Esophagus muscularis mucosa (tissue), 4 donors: ENCODE measurements around the gene HCST. TPM values are rescaled to one million over a fixed set of nuclear protein-coding genes. Genes with fewer than 3 reads are reported as not detected.
"Not testable (repeated sequence)": the region's sequence is repeated elsewhere in the genome, so short reads cannot be mapped to it uniquely, and the experiment has no call there.

ENCODE experiments used
- DNase-seq: peaks from one replicate; pipeline ENCODE4 v3.0.0-alpha.2; 2017; ENCODE audit errors: extremely low spot score
- H3K27ac ChIP-seq, 4 donors: fragments of 200-600 bp; sonication (generic); replicated peaks in 1 of 4; 1 replicate in 3 of 4; 2 replicates in 1 of 4; pipeline ENCODE4 v1.5.1; 2016 to 2019; ENCODE audit warnings: mild to moderate bottlenecking in 1 of 4
- H3K27me3 ChIP-seq, 4 donors: fragments of 200-600 bp; sonication (generic); one replicate each; pipeline versions ENCODE4 v1.5.1 to v1.6.0; 2016 to 2019
- H3K36me3 ChIP-seq, 4 donors: fragments of 200-600 bp; sonication (generic); one replicate each; pipeline ENCODE4 v1.5.1; 2016 to 2019
- H3K4me1 ChIP-seq, 4 donors: fragments of 200-600 bp; sonication (generic); one replicate each; pipeline ENCODE4 v1.5.1; 2016 to 2019
- H3K4me3 ChIP-seq, 4 donors: fragments of 200-600 bp; sonication (generic); 1 replicate in 2 of 4; 2 replicates in 2 of 4; pipeline ENCODE4 v1.5.1; 2016 to 2019; ENCODE audit warnings: mild to moderate bottlenecking in 4 of 4, moderate library complexity in 1 of 4
- H3K9me3 ChIP-seq, 4 donors: fragments of 200-600 bp; sonication (generic); 1 replicate in 3 of 4; 2 replicates in 1 of 4; pipeline ENCODE4 v1.5.1; 2016 to 2019
- CTCF ChIP-seq, 3 experiments: fragments of 200-600 bp in 2 of 3; fragments of 450-650 bp in 1 of 3; sonication (generic) in 2 of 3; IDR thresholded peaks; one replicate each; pipeline ENCODE4 v1.5.1; 2017 to 2019; ENCODE audit warnings: antibody characterized with exemption in 3 of 3, mild to moderate bottlenecking in 2 of 3, moderate library complexity in 1 of 3
- EP300 ChIP-seq: sonication (generic); formaldehyde crosslinking; IDR thresholded peaks from one replicate; pipeline ENCODE4 v1.6.1; 2017; ENCODE audit warnings: antibody characterized with exemption
- POLR2A ChIP-seq: fragments of 450-650 bp; IDR thresholded peaks from one replicate; pipeline ENCODE4 v1.6.1; 2017; ENCODE audit warnings: antibody characterized with exemption, moderate library complexity, mild to moderate bottlenecking, low read depth
- POLR2AphosphoS5 ChIP-seq, 2 donors: sonication (generic); formaldehyde crosslinking; IDR thresholded peaks; one replicate each; pipeline ENCODE4 v1.6.1; 2017; ENCODE audit warnings: antibody characterized with exemption in 2 of 2
- WGBS: methylation state at CpG from one replicate; pipeline ENCODE4 v1.1.5; 2018; 5-methylcytosine and 5-hydroxymethylcytosine counted together
- intact Hi-C: fragments of 100-400 bp; cut with DNase I; formaldehyde crosslinking; loops from one replicate; pipeline ENCODE4 v1.15.1; 2023
- total RNA-seq, 4 donors: library from RNA; depleted of rRNA; stranded (reverse); fragments of >200 nt; gene quantifications; one replicate each; pipeline versions ENCODE4 v1.1.0 to v1.2.1, GENCODE V29; 2016

HCST gene
- total RNA-seq, 4 donors from 2014 or later, result 3.7 to 14.6 TPM; not detected in 2

GRCh38 chr19:35869327-35870123 is 32.8 kb upstream of the HCST start:
- intact Hi-C loops, result no loop called here
- no peaks in the 10 kb centered on the region for H3K9me3 ChIP-seq
- H3K36me3 ChIP-seq, result no peaks in the 10 kb centered on the region
- H3K4me3 ChIP-seq, result peak overlapping the region; percentile 58 to 72 (median 62)
- H3K27ac ChIP-seq, result no peak overlapping the region
- no peak for DNase-seq
- TF ChIP-seq POLR2AphosphoS5 (IDR thresholded peaks at IDR 0.05) (peak in 1 of 2 donors; percentile 19), EP300 (no peak)
- peaks cover 4 to 55% (median 11%) of the 10 kb centered on the region in 4 donors for H3K27me3 ChIP-seq
- 1% methylated on average over 22 of the region's 51 CpGs for WGBS
- H3K4me1 ChIP-seq, result peaks cover 17 to 26% (median 25%) of the 10 kb centered on the region in 4 donors

- Histone ChIP-seq H3K4me3 (peak overlapping the region; percentile 58 to 72 (median 62)), H3K27me3 (peaks cover 4 to 51% (median 11%) of the 10 kb centered on the region in 4 donors), H3K4me1 (peaks cover 17 to 26% (median 25%) of the 10 kb centered on the region in 4 donors)
- H3K36me3 ChIP-seq, DNase-seq, H3K27ac ChIP-seq, intact Hi-C loops, H3K9me3 ChIP-seq: not testable (repeated sequence)
- 42% methylated on average over 26 of the region's 26 CpGs for WGBS
Observed at GRCh38 chr19:35870124-35870736, 32.1 kb upstream of the HCST start.

GRCh38 chr19:35870798-35871197 is 31.5 kb upstream of the HCST start:
- Histone ChIP-seq H3K27ac (no peak overlapping the region), H3K4me1 (peaks cover 17 to 26% (median 25%) of the 10 kb centered on the region in 4 donors), H3K4me3 (no peak overlapping the region), H3K36me3 (no peaks in the 10 kb centered on the region), H3K9me3 (no peaks in the 10 kb centered on the region), H3K27me3 (peaks cover 4 to 47% (median 11%) of the 10 kb centered on the region in 4 donors)
- intact Hi-C loops, result no loop called here
- WGBS, result 79% methylated on average over 3 of the region's 12 CpGs
- DNase-seq, result no peak
- TF ChIP-seq POLR2AphosphoS5 (IDR thresholded peaks at IDR 0.05) (no peak), POLR2A (no peak), CTCF (IDR thresholded peaks at IDR 0.05) (no peak), EP300 (no peak)

- peaks cover 4 to 42% (median 11%) of the 10 kb centered on the region in 4 donors for H3K27me3 ChIP-seq
- peaks cover 17 to 26% (median 25%) of the 10 kb centered on the region in 4 donors for H3K4me1 ChIP-seq
- DNase-seq, result no peak
- no peak overlapping the region for H3K4me3 ChIP-seq
- TF ChIP-seq POLR2A (no peak), EP300 (no peak), POLR2AphosphoS5 (IDR thresholded peaks at IDR 0.05) (no peak), CTCF (IDR thresholded peaks at IDR 0.05) (no peak)
- H3K36me3 ChIP-seq, result no peaks in the 10 kb centered on the region
- H3K9me3 ChIP-seq, result no peaks in the 10 kb centered on the region
- intact Hi-C loops, result no loop called here
- no peak overlapping the region for H3K27ac ChIP-seq
- WGBS, result 75% methylated on average over 6 of the region's 12 CpGs
Observed at GRCh38 chr19:35871611-35872010, 30.7 kb upstream of the HCST start.

- no peaks in the 10 kb centered on the region for H3K9me3 ChIP-seq
- H3K4me1 ChIP-seq, result peaks cover 17 to 26% (median 25%) of the 10 kb centered on the region in 4 donors
- no peak overlapping the region for H3K4me3 ChIP-seq
- DNase-seq, result no peak
- H3K27me3 ChIP-seq, result peaks cover 4 to 42% (median 11%) of the 10 kb centered on the region in 4 donors
- no peak for TF ChIP-seq POLR2AphosphoS5 (IDR thresholded peaks at IDR 0.05)
- TF ChIP-seq POLR2A, result no peak
- no peak for TF ChIP-seq CTCF (IDR thresholded peaks at IDR 0.05)
- TF ChIP-seq EP300, result no peak
- no peak overlapping the region for H3K27ac ChIP-seq
- WGBS, result 83% methylated on average over 5 of the region's 5 CpGs
- intact Hi-C loops, result no loop called here
- H3K36me3 ChIP-seq, result no peaks in the 10 kb centered on the region
Observed at GRCh38 chr19:35872180-35872579, 30.1 kb upstream of the HCST start.
